Stimulated activated CD8-positive, alpha-beta memory T cell treated with anti-CD3 and anti-CD28 coated beads, Interleukin-4, amount 100 ng/mL, for 48 hours (primary cell): Measurements from ENCODE around the gene CD9.
"Not testable (repeated sequence)": the region's sequence is repeated elsewhere in the genome, so short reads cannot be mapped to it uniquely, and the experiment has no call there.

Source experiments
- DNase-seq: peaks from one replicate; pipeline ENCODE4 v3.0.0-alpha.2; 2020

CD9 gene

GRCh38 chr12:6200256-6201212 is at the start of gene CD9:
Gene CD9 (plus strand): TSS chr12:6200400. CDS start chr12:6200500, 100 bp downstream.
- DNase-seq, result peak; percentile 58

- DNase-seq, result no peak
Measured at GRCh38 chr12:6154730-6155459, 45.3 kb upstream of the CD9 start.

- DNase-seq, result no peak
Measured at GRCh38 chr12:6157482-6157881, 42.7 kb upstream of the CD9 start.

GRCh38 chr12:6158255-6158654 is 41.9 kb upstream of the CD9 start:
- DNase-seq, result no peak

GRCh38 chr12:6158749-6159148 is 41.5 kb upstream of the CD9 start:
- DNase-seq, result no peak

- DNase-seq, result not testable (repeated sequence)
Measured at GRCh38 chr12:6159166-6160011, 40.8 kb upstream of the CD9 start.

- not testable (repeated sequence) for DNase-seq
Measured at GRCh38 chr12:6160049-6160649, 40.1 kb upstream of the CD9 start.

GRCh38 chr12:6161124-6161882 is 38.9 kb upstream of the CD9 start:
- DNase-seq, result no peak

GRCh38 chr12:6163416-6164060 is 36.7 kb upstream of the CD9 start:
- no peak for DNase-seq

- DNase-seq, result no peak
Measured at GRCh38 chr12:6165395-6165794, 34.8 kb upstream of the CD9 start.

- DNase-seq, result no peak
Measured at GRCh38 chr12:6166808-6167207, 33.4 kb upstream of the CD9 start.

- peak; percentile 84 for DNase-seq
Measured at GRCh38 chr12:6167327-6168280, 32.6 kb upstream of the CD9 start.

GRCh38 chr12:6171409-6172015 is 28.7 kb upstream of the CD9 start:
- DNase-seq, result no peak

GRCh38 chr12:6172086-6172485 is 28.1 kb upstream of the CD9 start:
- DNase-seq, result no peak

GRCh38 chr12:6172862-6173261 is 27.3 kb upstream of the CD9 start:
- DNase-seq, result no peak

- no peak for DNase-seq
Measured at GRCh38 chr12:6177642-6178358, 22.4 kb upstream of the CD9 start.

- no peak for DNase-seq
Measured at GRCh38 chr12:6178981-6179761, 21.0 kb upstream of the CD9 start.
